Kidney tubule cell (primary cell): ENCODE measurements around the gene SLC35D1.
A peak's percentile ranks its signal among the peaks of the same experiment; 100 is the strongest.

Experiments used
- DNase-seq: peaks from one replicate; pipeline ENCODE4 v3.0.0-alpha.2; 2018; ENCODE audit warnings: low spot score

Gene SLC35D1

GRCh38 chr1:67044631-67045270 lies 9.2 kb downstream of the SLC35D1 start:
- DNase-seq = peak; percentile 38

GRCh38 chr1:67043366-67043765 lies 10.6 kb downstream of the SLC35D1 start:
- DNase-seq = no peak

- DNase-seq = no peak
Measured at GRCh38 chr1:67041841-67042503, 12.0 kb downstream of the SLC35D1 start.

- no peak for DNase-seq
Measured at GRCh38 chr1:67040405-67040804, 13.5 kb downstream of the SLC35D1 start.

- no peak for DNase-seq
Measured at GRCh38 chr1:67031859-67032247, 22.1 kb downstream of the SLC35D1 start.

GRCh38 chr1:67031121-67031858 lies 22.7 kb downstream of the SLC35D1 start:
- DNase-seq = no peak

- no peak for DNase-seq
Measured at GRCh38 chr1:67029472-67029871, 24.5 kb downstream of the SLC35D1 start.

GRCh38 chr1:67020765-67021164 lies 33.2 kb downstream of the SLC35D1 start:
- DNase-seq = no peak

GRCh38 chr1:67020304-67020703 lies 33.6 kb downstream of the SLC35D1 start:
- no peak for DNase-seq

GRCh38 chr1:67019600-67020136 lies 34.3 kb downstream of the SLC35D1 start:
- peak; percentile 75 for DNase-seq

- DNase-seq = no peak
Measured at GRCh38 chr1:67019121-67019520, 34.8 kb downstream of the SLC35D1 start.

GRCh38 chr1:67018574-67018973 lies 35.4 kb downstream of the SLC35D1 start:
- no peak for DNase-seq

GRCh38 chr1:67013573-67013972 lies 40.4 kb downstream of the SLC35D1 start:
- peak; percentile 59 for DNase-seq

- DNase-seq = no peak
Measured at GRCh38 chr1:67009792-67010191, 44.2 kb downstream of the SLC35D1 start.

- no peak for DNase-seq
Measured at GRCh38 chr1:67005068-67005467, 48.9 kb downstream of the SLC35D1 start.

- DNase-seq = no peak
Measured at GRCh38 chr1:67004176-67004575, 49.8 kb downstream of the SLC35D1 start.

GRCh38 chr1:67001682-67002425 lies 52.1 kb downstream of the SLC35D1 start:
- no peak for DNase-seq

- DNase-seq = no peak
Measured at GRCh38 chr1:66999640-67000400, 54.1 kb downstream of the SLC35D1 start.

- DNase-seq = no peak
Measured at GRCh38 chr1:66998972-66999371, 55.0 kb downstream of the SLC35D1 start.

- peak; percentile 74 for DNase-seq
Measured at GRCh38 chr1:66996018-66996682, 57.8 kb downstream of the SLC35D1 start.

- DNase-seq = no peak
Measured at GRCh38 chr1:66993076-66993475, 60.9 kb downstream of the SLC35D1 start.
